ES-I3 (cell line): Measurements from ENCODE around the gene ZNF329.
A peak's percentile ranks its signal among the peaks of the same experiment; 100 is the strongest.

ENCODE experiments used
- H3K36me3 ChIP-seq: 2 replicates; pipeline ENCODE4 v1.6.1; 2013; ENCODE audit warnings: mild to moderate bottlenecking, low read length, control low read depth, moderate library complexity; ENCODE audit not compliant: insufficient read depth
- H3K4me1 ChIP-seq: 2 replicates; pipeline ENCODE4 v1.6.1; 2013; ENCODE audit warnings: mild to moderate bottlenecking, control low read depth, low read length; ENCODE audit not compliant: insufficient read depth
- H3K9ac ChIP-seq: 2 replicates; pipeline ENCODE4 v1.6.1; 2013; ENCODE audit warnings: low read depth, mild to moderate bottlenecking, low read length, moderate library complexity
- H3K9me3 ChIP-seq: 2 replicates; pipeline ENCODE4 v1.6.1; 2013; ENCODE audit warnings: mild to moderate bottlenecking, low read length, moderate library complexity; ENCODE audit not compliant: control insufficient read depth, insufficient read depth

The ZNF329 gene

GRCh38 chr19:58150328-58150921 is at the start of gene ZNF329:
Gene ZNF329, minus strand, starts transcription at chr19:58150789. Its CDS starts 21,286 bp downstream, at chr19:58129503.
- Histone ChIP-seq H3K9me3 (peaks cover 12% of the 10 kb centered on the region; the same call in 1 of the 2 replicates), H3K4me1 (no peaks in the 10 kb centered on the region), H3K36me3 (no peaks in the 10 kb centered on the region), H3K9ac (peak within 1 kb of the TSS; percentile 87)

GRCh38 chr19:58196901-58197616 is 46.5 kb upstream of the ZNF329 start:
- peaks cover 70% of the 10 kb centered on the region for H3K9me3 ChIP-seq
- no peak overlapping the region for H3K9ac ChIP-seq
- no peaks in the 10 kb centered on the region for H3K4me1 ChIP-seq
- peaks cover 49% of the 10 kb centered on the region; the same call in 1 of the 2 replicates for H3K36me3 ChIP-seq

GRCh38 chr19:58183817-58184215 is 33.2 kb upstream of the ZNF329 start:
- H3K36me3 ChIP-seq, result peaks cover 13% of the 10 kb centered on the region
- H3K9me3 ChIP-seq, result peaks cover 8% of the 10 kb centered on the region
- no peaks in the 10 kb centered on the region for H3K4me1 ChIP-seq
- peak overlapping the region; percentile 96 for H3K9ac ChIP-seq

- H3K36me3 ChIP-seq, result peaks cover 13% of the 10 kb centered on the region
- H3K4me1 ChIP-seq, result no peaks in the 10 kb centered on the region
- H3K9ac ChIP-seq, result peak within 1 kb of the TSS; percentile 96
- peaks cover 8% of the 10 kb centered on the region for H3K9me3 ChIP-seq
Measured at GRCh38 chr19:58182989-58183816, 32.6 kb upstream of the ZNF329 start, which contains the start of gene ZNF274. Gene ZNF274, plus strand, starts transcription at chr19:58183061. Its CDS starts 905 bp downstream, at chr19:58183966.

- peaks cover 10% of the 10 kb centered on the region; the same call in 1 of the 2 replicates for H3K36me3 ChIP-seq
- peak overlapping the region; percentile 96; the same call in 1 of the 2 replicates for H3K9ac ChIP-seq
- H3K9me3 ChIP-seq, result peaks cover 8% of the 10 kb centered on the region
- no peaks in the 10 kb centered on the region for H3K4me1 ChIP-seq
Measured at GRCh38 chr19:58182577-58182988, 32.0 kb upstream of the ZNF329 start.

- H3K9ac ChIP-seq, result peak overlapping the region; percentile 49; the same call in 1 of the 2 replicates
- no peaks in the 10 kb centered on the region for H3K4me1 ChIP-seq
- H3K9me3 ChIP-seq, result peaks cover 7% of the 10 kb centered on the region
- peaks cover 8% of the 10 kb centered on the region; the same call in 1 of the 2 replicates for H3K36me3 ChIP-seq
Measured at GRCh38 chr19:58181902-58182576, 31.4 kb upstream of the ZNF329 start.

- no peak overlapping the region for H3K9ac ChIP-seq
Measured at GRCh38 chr19:58170860-58171259, 20.3 kb upstream of the ZNF329 start.

GRCh38 chr19:58166708-58167280 is 16.2 kb upstream of the ZNF329 start:
- Histone ChIP-seq H3K9me3 (peaks cover 12% of the 10 kb centered on the region), H3K4me1 (no peaks in the 10 kb centered on the region), H3K36me3 (no peaks in the 10 kb centered on the region), H3K9ac (no peak overlapping the region)

More at GRCh38 chr19:58170860-58171259, 20.3 kb upstream of the ZNF329 start:
- peaks cover 8% of the 10 kb centered on the region; the same call in 1 of the 2 replicates for H3K9me3 ChIP-seq
- H3K4me1 ChIP-seq, result no peaks in the 10 kb centered on the region
- H3K36me3 ChIP-seq, result no peaks in the 10 kb centered on the region

GRCh38 chr19:58166268-58166667 is 15.7 kb upstream of the ZNF329 start:
- Histone ChIP-seq H3K9me3 (peaks cover 12% of the 10 kb centered on the region), H3K4me1 (no peaks in the 10 kb centered on the region), H3K9ac (no peak overlapping the region), H3K36me3 (no peaks in the 10 kb centered on the region)

GRCh38 chr19:58157045-58157728 is 6.6 kb upstream of the ZNF329 start:
- H3K9ac ChIP-seq, result no peak overlapping the region; the same call in 1 of the 2 replicates
- no peaks in the 10 kb centered on the region; the same call in 1 of the 2 replicates for H3K9me3 ChIP-seq
- no peaks in the 10 kb centered on the region for H3K4me1 ChIP-seq
- H3K36me3 ChIP-seq, result no peaks in the 10 kb centered on the region

- Histone ChIP-seq H3K36me3 (no peaks in the 10 kb centered on the region), H3K9me3 (no peaks in the 10 kb centered on the region), H3K4me1 (no peaks in the 10 kb centered on the region), H3K9ac (peak overlapping the region; percentile 95)
Measured at GRCh38 chr19:58154679-58155648, 4.4 kb upstream of the ZNF329 start.

- H3K9me3 ChIP-seq, result no peaks in the 10 kb centered on the region
- no peaks in the 10 kb centered on the region for H3K4me1 ChIP-seq
- peak overlapping the region; percentile 95 for H3K9ac ChIP-seq
- no peaks in the 10 kb centered on the region for H3K36me3 ChIP-seq
Measured at GRCh38 chr19:58154287-58154678, 3.7 kb upstream of the ZNF329 start.
